GM21737 (cell line): ENCODE measurements around the gene CASP2.

Experiments used
- ATAC-seq: cut with Tn5 transposase; IDR thresholded peaks from one replicate; pipeline ENCODE4 v1.9.1; 2021; ENCODE audit warnings: mild to moderate bottlenecking, moderate library complexity; ENCODE audit not compliant: unreplicated experiment

CASP2 gene

GRCh38 chr7:143287935-143288826 is at the start of gene CASP2:
Gene CASP2 (plus strand): TSS chr7:143288351. CDS start chr7:143288456, 105 bp downstream.
- peak; percentile 91 for ATAC-seq

- ATAC-seq = no peak
These were observed 48.3 kb upstream of the CASP2 start for GRCh38 chr7:143239813-143240212.

GRCh38 chr7:143240291-143241168 is 47.6 kb upstream of the CASP2 start:
- ATAC-seq = peak; percentile 87

GRCh38 chr7:143242306-143242705 is 45.8 kb upstream of the CASP2 start:
- ATAC-seq = no peak

GRCh38 chr7:143243111-143243510 is 45.0 kb upstream of the CASP2 start:
- ATAC-seq = no peak

- no peak for ATAC-seq
These were observed 44.5 kb upstream of the CASP2 start for GRCh38 chr7:143243614-143244013.

- no peak for ATAC-seq
These were observed 43.8 kb upstream of the CASP2 start for GRCh38 chr7:143244321-143244720.

- no peak for ATAC-seq
These were observed 43.0 kb upstream of the CASP2 start for GRCh38 chr7:143245123-143245522.

- no peak for ATAC-seq
These were observed 40.8 kb upstream of the CASP2 start for GRCh38 chr7:143247372-143247771.

GRCh38 chr7:143248761-143249354 is 39.3 kb upstream of the CASP2 start:
- ATAC-seq = no peak

- ATAC-seq = no peak
These were observed 38.0 kb upstream of the CASP2 start for GRCh38 chr7:143250199-143250598.

GRCh38 chr7:143250822-143251221 is 37.3 kb upstream of the CASP2 start:
- ATAC-seq = no peak

GRCh38 chr7:143252006-143252405 is 36.1 kb upstream of the CASP2 start:
- no peak for ATAC-seq

- ATAC-seq = no peak
These were observed 32.6 kb upstream of the CASP2 start for GRCh38 chr7:143255564-143255963.

GRCh38 chr7:143256325-143256724 is 31.8 kb upstream of the CASP2 start:
- no peak for ATAC-seq

- peak; percentile 63 for ATAC-seq
These were observed 31.2 kb upstream of the CASP2 start for GRCh38 chr7:143256932-143257331.

GRCh38 chr7:143257501-143257900 is 30.6 kb upstream of the CASP2 start:
- no peak for ATAC-seq

- ATAC-seq = peak; percentile 40
These were observed 29.3 kb upstream of the CASP2 start for GRCh38 chr7:143258831-143259230.

- no peak for ATAC-seq
These were observed 28.4 kb upstream of the CASP2 start for GRCh38 chr7:143259765-143260164.

- no peak for ATAC-seq
These were observed 26.2 kb upstream of the CASP2 start for GRCh38 chr7:143261901-143262300.
